ENCODE data around the gene TBC1D2. TPM values are rescaled to one million over a fixed set of nuclear protein-coding genes. Genes with fewer than 3 reads are reported as not detected.

Gene TBC1D2
- total RNA-seq, 2 experiments from 2014 or later = 1.5 TPM

GRCh38 chr9:98184326-98184725, 71.1 kb downstream of the TBC1D2 start:
- no peak overlapping the region for H3K27ac Mint-ChIP-seq
- CTCF ChIA-PET = interaction anchor here (1.3 kb wide), 1 partner anchor 21 kb away, joined by 3 read pairs; no protein-coding TSS in a partner anchor
- POLR2A ChIA-PET = no interaction called here
- ATAC-seq (no peak), DNase-seq (no peak)
- peaks cover 36% of the 10 kb centered on the region for H3K4me1 Mint-ChIP-seq (ENCODE audit: low read depth)
- no peaks in the 10 kb centered on the region for H3K36me3 Mint-ChIP-seq (ENCODE audit: low read depth)
- no peaks in the 10 kb centered on the region for H3K9me3 Mint-ChIP-seq
- H3K27me3 Mint-ChIP-seq = no peaks in the 10 kb centered on the region
- H3K4me3 Mint-ChIP-seq = no peak overlapping the region
- TF ChIP-seq CTCF (IDR thresholded peaks at IDR 0.05) = no peak
- intact Hi-C loops (cut with micrococcal nuclease) = no loop called here

GRCh38 chr9:98182889-98183599, 72.4 kb downstream of the TBC1D2 start:
- DNase-seq (no peak), ATAC-seq (no peak)
- Mint-ChIP-seq H3K4me1 (ENCODE audit: low read depth) (peaks cover 25% of the 10 kb centered on the region), H3K27ac (no peak overlapping the region), H3K9me3 (no peaks in the 10 kb centered on the region), H3K36me3 (ENCODE audit: low read depth) (no peaks in the 10 kb centered on the region), H3K4me3 (no peak overlapping the region), H3K27me3 (no peaks in the 10 kb centered on the region)
- intact Hi-C loops (cut with micrococcal nuclease) = no loop called here
- ChIA-PET CTCF (interaction anchor here (0.9 to 2.4 kb wide), 3 partner anchors 9 to 22 kb away, joined by 4 to 9 read pairs (median 4); partner anchors contain the start of gene CORO2A), POLR2A (no interaction called here)
- no peak for TF ChIP-seq CTCF (IDR thresholded peaks at IDR 0.05)

- Mint-ChIP-seq H3K27me3 (no peaks in the 10 kb centered on the region), H3K36me3 (ENCODE audit: low read depth) (no peaks in the 10 kb centered on the region), H3K4me1 (ENCODE audit: low read depth) (peaks cover 18% of the 10 kb centered on the region), H3K27ac (no peak overlapping the region), H3K4me3 (no peak overlapping the region), H3K9me3 (no peaks in the 10 kb centered on the region)
- intact Hi-C loops (cut with micrococcal nuclease) = no loop called here
- ChIA-PET POLR2A (no interaction called here), CTCF (interaction anchor here (0.9 to 2.4 kb wide), 3 partner anchors 9 to 23 kb away, joined by 4 to 9 read pairs (median 4); partner anchors contain the start of gene CORO2A)
- ATAC-seq (no peak), DNase-seq (no peak)
- no peak for TF ChIP-seq CTCF (IDR thresholded peaks at IDR 0.05)
These were observed 73.2 kb downstream of the TBC1D2 start for GRCh38 chr9:98182069-98182820.

- POLR2A ChIA-PET = no interaction called here
- DNase-seq = no peak
- CTCF ChIA-PET = interaction anchor here (2.4 kb wide), 1 partner anchor 10 kb away, joined by 9 read pairs; the partner anchor contains the start of gene CORO2A
- H3K9me3 Mint-ChIP-seq = no peaks in the 10 kb centered on the region
- H3K27me3 Mint-ChIP-seq = no peaks in the 10 kb centered on the region
- no peaks in the 10 kb centered on the region for H3K36me3 Mint-ChIP-seq (ENCODE audit: low read depth)
- TF ChIP-seq CTCF (IDR thresholded peaks at IDR 0.05) = no peak
- no peak for ATAC-seq
- H3K4me3 Mint-ChIP-seq = no peak overlapping the region
- H3K4me1 Mint-ChIP-seq (ENCODE audit: low read depth) = peaks cover 18% of the 10 kb centered on the region
- intact Hi-C loops (cut with micrococcal nuclease) = no loop called here
- H3K27ac Mint-ChIP-seq = no peak overlapping the region
These were observed 73.7 kb downstream of the TBC1D2 start for GRCh38 chr9:98181746-98182068.

- intact Hi-C loops (cut with micrococcal nuclease) = no loop called here
- no peak for DNase-seq
- H3K27ac Mint-ChIP-seq = no peak overlapping the region
- POLR2A ChIA-PET = no interaction called here
- no peak for TF ChIP-seq CTCF (IDR thresholded peaks at IDR 0.05)
- ATAC-seq = no peak
- CTCF ChIA-PET = interaction anchor here (2.4 kb wide), 1 partner anchor 11 kb away, joined by 9 read pairs; the partner anchor contains the start of gene CORO2A
- H3K36me3 Mint-ChIP-seq (ENCODE audit: low read depth) = no peaks in the 10 kb centered on the region
- H3K9me3 Mint-ChIP-seq = no peaks in the 10 kb centered on the region
- no peak overlapping the region for H3K4me3 Mint-ChIP-seq
- peaks cover 20% of the 10 kb centered on the region for H3K4me1 Mint-ChIP-seq (ENCODE audit: low read depth)
- no peaks in the 10 kb centered on the region for H3K27me3 Mint-ChIP-seq
These were observed 74.5 kb downstream of the TBC1D2 start for GRCh38 chr9:98180996-98181395.

All from activated CD8-positive, alpha-beta T cell treated with anti-CD3 and anti-CD28 coated beads for 36 hours (primary cell).